GM23338 (cell line): Measurements from ENCODE around the gene SLX4IP. TPM values are rescaled to one million over a fixed set of nuclear protein-coding genes. Genes with fewer than 3 reads are reported as not detected.

Experiments used
- ATAC-seq: fragments of 200-7000 bp; cut with Tn5 transposase; 3 replicates; pipeline ENCODE4 v1.9.1; 2020
- DNase-seq: peaks from one replicate; pipeline ENCODE4 v3.0.0-alpha.2; 2015; ENCODE audit warnings: low spot score
- H2AFZ ChIP-seq: fragments of 200-600 bp; sonication (generic); 2 replicates; pipeline ENCODE4 v1.8.0; 2016; ENCODE audit warnings: antibody characterized with exemption, mild to moderate bottlenecking, moderate library complexity
- H3F3A ChIP-seq: fragments of 200-600 bp; sonication (generic); replicated peaks from 2 replicates; pipeline ENCODE4 v1.8.0; 2017; ENCODE audit warnings: antibody characterized with exemption, mixed run types, low read depth
- H3K27ac ChIP-seq: fragments of 200-600 bp; sonication (generic); 2 replicates; pipeline ENCODE4 v1.6.1; 2016; ENCODE audit warnings: low read depth
- H3K27me3 ChIP-seq: fragments of 200-600 bp; sonication (generic); 2 replicates; pipeline ENCODE4 v1.8.0; 2016; ENCODE audit warnings: mild to moderate bottlenecking, mixed run types, moderate library complexity; ENCODE audit not compliant: insufficient read depth
- H3K36me3 ChIP-seq: fragments of 200-600 bp; sonication (generic); 2 replicates; pipeline ENCODE4 v1.8.0; 2016; ENCODE audit warnings: mild to moderate bottlenecking; ENCODE audit not compliant: insufficient read depth
- H3K4me1 ChIP-seq: fragments of 200-600 bp; sonication (generic); 2 replicates; pipeline ENCODE4 v1.8.0; 2016; ENCODE audit warnings: mild to moderate bottlenecking, moderate library complexity; ENCODE audit not compliant: insufficient read depth
- H3K4me2 ChIP-seq: fragments of 200-600 bp; sonication (generic); 2 replicates; pipeline ENCODE4 v1.7.1; 2017; ENCODE audit warnings: mixed run types
- H3K4me3 ChIP-seq: fragments of 200-600 bp; sonication (generic); 2 replicates; pipeline ENCODE4 v1.6.1; 2016; ENCODE audit warnings: mixed run types
- H3K79me2 ChIP-seq: fragments of 200-600 bp; sonication (generic); replicated peaks from 2 replicates; pipeline ENCODE4 v1.8.0; 2017; ENCODE audit warnings: mild to moderate bottlenecking; ENCODE audit not compliant: insufficient read depth
- H3K9me2 ChIP-seq: fragments of 200-600 bp; sonication (generic); 2 replicates; pipeline ENCODE4 v1.8.0; 2017; ENCODE audit not compliant: insufficient read depth
- H4K20me1 ChIP-seq: fragments of 200-600 bp; sonication (generic); replicated peaks from 2 replicates; pipeline ENCODE4 v1.8.0; 2017; ENCODE audit warnings: mild to moderate bottlenecking; ENCODE audit not compliant: insufficient read depth
- H3K27ac Mint-ChIP-seq: 2 replicates; pipeline ENCODE4 v1.8.0; 2020; ENCODE audit warnings: inconsistent platforms, mild to moderate bottlenecking, moderate library complexity, mixed read lengths
- H3K27me3 Mint-ChIP-seq: 3 replicates; pipeline ENCODE4 v1.8.0; 2022; ENCODE audit warnings: low read depth, mild to moderate bottlenecking, moderate library complexity, mixed read lengths, inconsistent platforms; ENCODE audit not compliant: insufficient read depth, poor library complexity
- H3K36me3 Mint-ChIP-seq: 3 replicates; pipeline ENCODE4 v1.8.0; 2021; ENCODE audit warnings: low read depth, mild to moderate bottlenecking, inconsistent platforms, moderate library complexity, mixed read lengths
- H3K4me1 Mint-ChIP-seq: 3 replicates; pipeline ENCODE4 v1.8.0; 2020; ENCODE audit warnings: mild to moderate bottlenecking, inconsistent platforms, mixed read lengths
- H3K4me3 Mint-ChIP-seq: 3 replicates; pipeline ENCODE4 v1.8.0; 2021; ENCODE audit warnings: moderate library complexity, mild to moderate bottlenecking, inconsistent platforms, mixed read lengths
- H3K9me3 Mint-ChIP-seq: 3 replicates; pipeline ENCODE4 v1.8.0; 2020; ENCODE audit warnings: moderate library complexity, mild to moderate bottlenecking, inconsistent platforms, mixed read lengths
- JUNB ChIP-seq: IDR thresholded peaks from one replicate; pipeline ENCODE4 v1.6.1; 2016; ENCODE audit warnings: antibody characterized with exemption; ENCODE audit not compliant: unreplicated experiment
- POLR2AphosphoS5 ChIP-seq: IDR thresholded peaks from 2 replicates; pipeline ENCODE4 v1.6.1; 2016; ENCODE audit warnings: antibody characterized with exemption, low read depth
- polyA plus RNA-seq: library from polyadenylated mRNA; unstranded; fragments of >200 nt; fragmentation: Nextera tagmentation; extraction: Ambion mirVana; gene quantifications from 2 replicates; pipeline ENCODE4 v1.2.1, GENCODE V29; 2016
- total RNA-seq: library from RNA; depleted of rRNA; stranded (reverse); fragments of >200 nt; shearing (Covaris generic); gene quantifications from 2 replicates; pipeline ENCODE4 v1.2.3, GENCODE V29; 2014
- TF ChIP-seq, protein P1 (sequence below): IDR thresholded peaks from 2 replicates; pipeline ENCODE4 v1.6.1; 2016; ENCODE audit warnings: antibody characterized with exemption
- TF ChIP-seq, protein P2 (sequence below), 2 experiments: fragments of 200-600 bp in 1 of 2; sonication (generic) in 1 of 2; conservative IDR thresholded peaks; 2 replicates each; pipeline versions ENCODE4 v1.5.1 to v1.6.1; 2016 to 2017; ENCODE audit warnings: antibody characterized with exemption in 2 of 2, low read depth in 2 of 2, mild to moderate bottlenecking in 2 of 2, moderate library complexity in 1 of 2
- TF ChIP-seq, protein P3 (sequence below): fragments of 250-450 bp; sonication (Bioruptor Pico); IDR thresholded peaks from 2 replicates; pipeline ENCODE4 v1.5.0; 2020; ENCODE audit warnings: mild to moderate bottlenecking, moderate library complexity
- TF ChIP-seq, protein P4 (sequence below): IDR thresholded peaks from one replicate; pipeline ENCODE4 v1.6.1; 2018; ENCODE audit warnings: antibody characterized with exemption; ENCODE audit not compliant: unreplicated experiment

SLX4IP gene
- total and polyA plus RNA-seq, 2 experiments from 2014 or later = 9.1 to 9.8 TPM

DNA sequence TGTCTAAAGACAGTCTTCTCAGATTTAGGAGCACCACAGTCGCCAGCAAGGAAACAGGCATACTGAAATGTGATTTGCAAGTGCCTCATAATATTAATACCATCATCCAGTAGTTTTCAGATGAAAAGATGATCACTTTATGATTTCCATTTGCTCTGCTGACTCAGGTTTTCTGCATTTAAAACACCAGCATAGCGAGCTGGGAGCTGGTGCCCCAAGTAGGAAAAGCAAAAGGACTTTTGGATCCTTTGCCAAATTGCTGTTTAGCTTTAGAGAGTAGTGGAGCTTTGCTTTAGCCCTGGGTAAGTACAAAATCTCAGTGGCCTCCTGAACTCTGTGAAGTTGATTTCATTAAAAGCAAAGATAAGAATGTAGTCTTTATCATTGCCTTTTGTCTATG lies 160.2 kb downstream of the SLX4IP start (continued):
- TF ChIP-seq, protein P1, sequence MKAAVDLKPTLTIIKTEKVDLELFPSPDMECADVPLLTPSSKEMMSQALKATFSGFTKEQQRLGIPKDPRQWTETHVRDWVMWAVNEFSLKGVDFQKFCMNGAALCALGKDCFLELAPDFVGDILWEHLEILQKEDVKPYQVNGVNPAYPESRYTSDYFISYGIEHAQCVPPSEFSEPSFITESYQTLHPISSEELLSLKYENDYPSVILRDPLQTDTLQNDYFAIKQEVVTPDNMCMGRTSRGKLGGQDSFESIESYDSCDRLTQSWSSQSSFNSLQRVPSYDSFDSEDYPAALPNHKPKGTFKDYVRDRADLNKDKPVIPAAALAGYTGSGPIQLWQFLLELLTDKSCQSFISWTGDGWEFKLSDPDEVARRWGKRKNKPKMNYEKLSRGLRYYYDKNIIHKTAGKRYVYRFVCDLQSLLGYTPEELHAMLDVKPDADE = no peak
- TF ChIP-seq, protein P2, sequence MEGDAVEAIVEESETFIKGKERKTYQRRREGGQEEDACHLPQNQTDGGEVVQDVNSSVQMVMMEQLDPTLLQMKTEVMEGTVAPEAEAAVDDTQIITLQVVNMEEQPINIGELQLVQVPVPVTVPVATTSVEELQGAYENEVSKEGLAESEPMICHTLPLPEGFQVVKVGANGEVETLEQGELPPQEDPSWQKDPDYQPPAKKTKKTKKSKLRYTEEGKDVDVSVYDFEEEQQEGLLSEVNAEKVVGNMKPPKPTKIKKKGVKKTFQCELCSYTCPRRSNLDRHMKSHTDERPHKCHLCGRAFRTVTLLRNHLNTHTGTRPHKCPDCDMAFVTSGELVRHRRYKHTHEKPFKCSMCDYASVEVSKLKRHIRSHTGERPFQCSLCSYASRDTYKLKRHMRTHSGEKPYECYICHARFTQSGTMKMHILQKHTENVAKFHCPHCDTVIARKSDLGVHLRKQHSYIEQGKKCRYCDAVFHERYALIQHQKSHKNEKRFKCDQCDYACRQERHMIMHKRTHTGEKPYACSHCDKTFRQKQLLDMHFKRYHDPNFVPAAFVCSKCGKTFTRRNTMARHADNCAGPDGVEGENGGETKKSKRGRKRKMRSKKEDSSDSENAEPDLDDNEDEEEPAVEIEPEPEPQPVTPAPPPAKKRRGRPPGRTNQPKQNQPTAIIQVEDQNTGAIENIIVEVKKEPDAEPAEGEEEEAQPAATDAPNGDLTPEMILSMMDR (conservative IDR thresholded peaks at IDR 0.05; ENCODE audit: low read depth in 2 of 2) = no peak

DNA sequence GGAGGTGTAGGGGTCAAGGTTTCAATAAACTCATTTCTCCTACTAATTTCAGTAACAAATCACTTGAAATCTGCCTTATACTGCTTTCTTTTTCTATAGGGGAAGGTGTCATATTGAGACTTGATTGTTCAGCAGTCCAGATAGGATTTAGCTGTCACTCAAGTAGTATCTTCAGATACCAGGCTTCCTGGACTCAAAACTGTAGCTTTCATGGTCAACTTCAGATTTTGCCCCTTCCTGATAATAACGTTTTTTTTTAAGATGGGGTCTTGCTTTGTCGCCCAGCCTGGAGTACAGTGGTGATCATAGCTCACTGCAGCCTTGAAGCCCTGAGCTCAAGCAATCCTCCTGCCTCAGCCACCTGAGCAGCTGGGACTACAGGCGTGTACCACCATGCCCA lies 160.9 kb downstream of the SLX4IP start:
- H3K4me1 Mint-ChIP-seq = peaks cover 5% of the 10 kb centered on the region; the same call in 2 of the 3 replicates
- Histone ChIP-seq H3K27ac (no peak overlapping the region), H3K79me2 (no peaks in the 10 kb centered on the region), H3F3A (no peaks in the 10 kb centered on the region), H4K20me1 (no peaks in the 10 kb centered on the region), H3K4me1 (no peaks in the 10 kb centered on the region), H3K27me3 (no peaks in the 10 kb centered on the region), H3K36me3 (no peaks in the 10 kb centered on the region), H3K4me2 (no peak overlapping the region), H3K9me2 (no peaks in the 10 kb centered on the region), H2AFZ (no peak overlapping the region), H3K4me3 (no peak overlapping the region)
- no peak for DNase-seq
- ATAC-seq = no peak
- H3K36me3 Mint-ChIP-seq = no peaks in the 10 kb centered on the region
- no peak overlapping the region for H3K4me3 Mint-ChIP-seq
- H3K9me3 Mint-ChIP-seq = no peaks in the 10 kb centered on the region
- no peak overlapping the region for H3K27ac Mint-ChIP-seq
- no peaks in the 10 kb centered on the region for H3K27me3 Mint-ChIP-seq
- TF ChIP-seq, protein P3, sequence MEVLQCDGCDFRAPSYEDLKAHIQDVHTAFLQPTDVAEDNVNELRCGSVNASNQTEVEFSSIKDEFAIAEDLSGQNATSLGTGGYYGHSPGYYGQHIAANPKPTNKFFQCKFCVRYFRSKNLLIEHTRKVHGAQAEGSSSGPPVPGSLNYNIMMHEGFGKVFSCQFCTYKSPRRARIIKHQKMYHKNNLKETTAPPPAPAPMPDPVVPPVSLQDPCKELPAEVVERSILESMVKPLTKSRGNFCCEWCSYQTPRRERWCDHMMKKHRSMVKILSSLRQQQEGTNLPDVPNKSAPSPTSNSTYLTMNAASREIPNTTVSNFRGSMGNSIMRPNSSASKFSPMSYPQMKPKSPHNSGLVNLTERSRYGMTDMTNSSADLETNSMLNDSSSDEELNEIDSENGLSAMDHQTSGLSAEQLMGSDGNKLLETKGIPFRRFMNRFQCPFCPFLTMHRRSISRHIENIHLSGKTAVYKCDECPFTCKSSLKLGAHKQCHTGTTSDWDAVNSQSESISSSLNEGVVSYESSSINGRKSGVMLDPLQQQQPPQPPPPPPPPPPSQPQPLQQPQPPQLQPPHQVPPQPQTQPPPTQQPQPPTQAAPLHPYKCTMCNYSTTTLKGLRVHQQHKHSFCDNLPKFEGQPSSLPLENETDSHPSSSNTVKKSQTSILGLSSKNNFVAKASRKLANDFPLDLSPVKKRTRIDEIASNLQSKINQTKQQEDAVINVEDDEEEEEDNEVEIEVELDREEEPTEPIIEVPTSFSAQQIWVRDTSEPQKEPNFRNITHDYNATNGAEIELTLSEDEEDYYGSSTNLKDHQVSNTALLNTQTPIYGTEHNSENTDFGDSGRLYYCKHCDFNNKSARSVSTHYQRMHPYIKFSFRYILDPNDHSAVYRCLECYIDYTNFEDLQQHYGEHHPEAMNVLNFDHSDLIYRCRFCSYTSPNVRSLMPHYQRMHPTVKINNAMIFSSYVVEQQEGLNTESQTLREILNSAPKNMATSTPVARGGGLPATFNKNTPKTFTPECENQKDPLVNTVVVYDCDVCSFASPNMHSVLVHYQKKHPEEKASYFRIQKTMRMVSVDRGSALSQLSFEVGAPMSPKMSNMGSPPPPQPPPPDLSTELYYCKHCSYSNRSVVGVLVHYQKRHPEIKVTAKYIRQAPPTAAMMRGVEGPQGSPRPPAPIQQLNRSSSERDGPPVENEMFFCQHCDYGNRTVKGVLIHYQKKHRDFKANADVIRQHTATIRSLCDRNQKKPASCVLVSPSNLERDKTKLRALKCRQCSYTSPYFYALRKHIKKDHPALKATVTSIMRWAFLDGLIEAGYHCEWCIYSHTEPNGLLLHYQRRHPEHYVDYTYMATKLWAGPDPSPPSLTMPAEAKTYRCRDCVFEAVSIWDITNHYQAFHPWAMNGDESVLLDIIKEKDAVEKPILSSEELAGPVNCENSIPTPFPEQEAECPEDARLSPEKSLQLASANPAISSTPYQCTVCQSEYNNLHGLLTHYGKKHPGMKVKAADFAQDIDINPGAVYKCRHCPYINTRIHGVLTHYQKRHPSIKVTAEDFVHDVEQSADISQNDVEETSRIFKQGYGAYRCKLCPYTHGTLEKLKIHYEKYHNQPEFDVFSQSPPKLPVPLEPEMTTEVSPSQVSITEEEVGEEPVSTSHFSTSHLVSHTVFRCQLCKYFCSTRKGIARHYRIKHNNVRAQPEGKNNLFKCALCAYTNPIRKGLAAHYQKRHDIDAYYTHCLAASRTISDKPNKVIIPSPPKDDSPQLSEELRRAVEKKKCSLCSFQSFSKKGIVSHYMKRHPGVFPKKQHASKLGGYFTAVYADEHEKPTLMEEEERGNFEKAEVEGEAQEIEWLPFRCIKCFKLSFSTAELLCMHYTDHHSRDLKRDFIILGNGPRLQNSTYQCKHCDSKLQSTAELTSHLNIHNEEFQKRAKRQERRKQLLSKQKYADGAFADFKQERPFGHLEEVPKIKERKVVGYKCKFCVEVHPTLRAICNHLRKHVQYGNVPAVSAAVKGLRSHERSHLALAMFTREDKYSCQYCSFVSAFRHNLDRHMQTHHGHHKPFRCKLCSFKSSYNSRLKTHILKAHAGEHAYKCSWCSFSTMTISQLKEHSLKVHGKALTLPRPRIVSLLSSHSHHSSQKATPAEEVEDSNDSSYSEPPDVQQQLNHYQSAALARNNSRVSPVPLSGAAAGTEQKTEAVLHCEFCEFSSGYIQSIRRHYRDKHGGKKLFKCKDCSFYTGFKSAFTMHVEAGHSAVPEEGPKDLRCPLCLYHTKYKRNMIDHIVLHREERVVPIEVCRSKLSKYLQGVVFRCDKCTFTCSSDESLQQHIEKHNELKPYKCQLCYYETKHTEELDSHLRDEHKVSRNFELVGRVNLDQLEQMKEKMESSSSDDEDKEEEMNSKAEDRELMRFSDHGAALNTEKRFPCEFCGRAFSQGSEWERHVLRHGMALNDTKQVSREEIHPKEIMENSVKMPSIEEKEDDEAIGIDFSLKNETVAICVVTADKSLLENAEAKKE (CRISPR knock-in tag) = no peak
- TF ChIP-seq, protein P1 = no peak
- TF ChIP-seq, protein P4, sequence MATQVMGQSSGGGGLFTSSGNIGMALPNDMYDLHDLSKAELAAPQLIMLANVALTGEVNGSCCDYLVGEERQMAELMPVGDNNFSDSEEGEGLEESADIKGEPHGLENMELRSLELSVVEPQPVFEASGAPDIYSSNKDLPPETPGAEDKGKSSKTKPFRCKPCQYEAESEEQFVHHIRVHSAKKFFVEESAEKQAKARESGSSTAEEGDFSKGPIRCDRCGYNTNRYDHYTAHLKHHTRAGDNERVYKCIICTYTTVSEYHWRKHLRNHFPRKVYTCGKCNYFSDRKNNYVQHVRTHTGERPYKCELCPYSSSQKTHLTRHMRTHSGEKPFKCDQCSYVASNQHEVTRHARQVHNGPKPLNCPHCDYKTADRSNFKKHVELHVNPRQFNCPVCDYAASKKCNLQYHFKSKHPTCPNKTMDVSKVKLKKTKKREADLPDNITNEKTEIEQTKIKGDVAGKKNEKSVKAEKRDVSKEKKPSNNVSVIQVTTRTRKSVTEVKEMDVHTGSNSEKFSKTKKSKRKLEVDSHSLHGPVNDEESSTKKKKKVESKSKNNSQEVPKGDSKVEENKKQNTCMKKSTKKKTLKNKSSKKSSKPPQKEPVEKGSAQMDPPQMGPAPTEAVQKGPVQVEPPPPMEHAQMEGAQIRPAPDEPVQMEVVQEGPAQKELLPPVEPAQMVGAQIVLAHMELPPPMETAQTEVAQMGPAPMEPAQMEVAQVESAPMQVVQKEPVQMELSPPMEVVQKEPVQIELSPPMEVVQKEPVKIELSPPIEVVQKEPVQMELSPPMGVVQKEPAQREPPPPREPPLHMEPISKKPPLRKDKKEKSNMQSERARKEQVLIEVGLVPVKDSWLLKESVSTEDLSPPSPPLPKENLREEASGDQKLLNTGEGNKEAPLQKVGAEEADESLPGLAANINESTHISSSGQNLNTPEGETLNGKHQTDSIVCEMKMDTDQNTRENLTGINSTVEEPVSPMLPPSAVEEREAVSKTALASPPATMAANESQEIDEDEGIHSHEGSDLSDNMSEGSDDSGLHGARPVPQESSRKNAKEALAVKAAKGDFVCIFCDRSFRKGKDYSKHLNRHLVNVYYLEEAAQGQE = no peak
- TF ChIP-seq JUNB (no peak), POLR2AphosphoS5 (no peak)
